IPS-20b (cell line): ENCODE results near the gene MBD6.
A peak's percentile ranks its signal among the peaks of the same experiment; 100 is the strongest.

Experiments
- H3K27ac ChIP-seq: one replicate; pipeline ENCODE4 v1.5.1; 2013; ENCODE audit warnings: low read length
- H3K27me3 ChIP-seq: 2 replicates; pipeline ENCODE4 v1.6.1; 2013; ENCODE audit warnings: mild to moderate bottlenecking, low read length, inconsistent platforms; ENCODE audit not compliant: insufficient read depth
- H3K36me3 ChIP-seq: 2 replicates; pipeline ENCODE4 v1.6.1; 2013; ENCODE audit warnings: low read depth, mild to moderate bottlenecking, inconsistent platforms, low read length, moderate library complexity; ENCODE audit not compliant: insufficient read depth
- H3K4me1 ChIP-seq: 2 replicates; pipeline ENCODE4 v1.6.1; 2013; ENCODE audit warnings: mild to moderate bottlenecking, control low read depth, inconsistent platforms, low read length, moderate library complexity; ENCODE audit not compliant: insufficient read depth
- H3K4me3 ChIP-seq: 2 replicates; pipeline ENCODE4 v1.5.1; 2013; ENCODE audit warnings: mild to moderate bottlenecking, low read length, inconsistent platforms
- H3K9ac ChIP-seq: 2 replicates; pipeline ENCODE4 v1.6.1; 2013; ENCODE audit warnings: low read depth, mild to moderate bottlenecking, inconsistent platforms, low read length, moderate library complexity
- H3K9me3 ChIP-seq: 2 replicates; pipeline ENCODE4 v1.6.1; 2013; ENCODE audit warnings: mild to moderate bottlenecking, low read depth, low read length, inconsistent platforms; ENCODE audit not compliant: insufficient read depth

MBD6 gene

GRCh38 chr12:57477710-57478681, 44.6 kb upstream of the MBD6 start:
- no peak overlapping the region for H3K9ac ChIP-seq

GRCh38 chr12:57479043-57479375, 43.6 kb upstream of the MBD6 start:
- H3K4me3 ChIP-seq, result no peak overlapping the region
- no peaks in the 10 kb centered on the region for H3K36me3 ChIP-seq
- no peak overlapping the region for H3K27ac ChIP-seq
- no peaks in the 10 kb centered on the region for H3K9me3 ChIP-seq
- H3K9ac ChIP-seq, result no peak overlapping the region
- H3K4me1 ChIP-seq, result peaks cover 9% of the 10 kb centered on the region; the same call in 1 of the 2 replicates
- peaks cover 60% of the 10 kb centered on the region for H3K27me3 ChIP-seq

More at GRCh38 chr12:57477710-57478681, 44.6 kb upstream of the MBD6 start:
- Histone ChIP-seq H3K4me3 (no peak overlapping the region), H3K36me3 (no peaks in the 10 kb centered on the region), H3K9me3 (no peaks in the 10 kb centered on the region), H3K27ac (no peak overlapping the region), H3K27me3 (peaks cover 70% of the 10 kb centered on the region), H3K4me1 (peaks cover 4% of the 10 kb centered on the region; the same call in 1 of the 2 replicates)

- peaks cover 54% of the 10 kb centered on the region for H3K27me3 ChIP-seq
- no peak within 1 kb of the TSS for H3K27ac ChIP-seq
- peaks cover 9% of the 10 kb centered on the region; the same call in 1 of the 2 replicates for H3K4me1 ChIP-seq
- no peak within 1 kb of the TSS for H3K4me3 ChIP-seq
- H3K9ac ChIP-seq, result no peak within 1 kb of the TSS
- no peaks in the 10 kb centered on the region for H3K36me3 ChIP-seq
- no peaks in the 10 kb centered on the region for H3K9me3 ChIP-seq
These were observed 43.1 kb upstream of the MBD6 start, which contains the start of gene ARHGAP9 for GRCh38 chr12:57479376-57480115. Gene ARHGAP9, minus strand, starts transcription at chr12:57479866. Its CDS starts 460 bp downstream, at chr12:57479406.

GRCh38 chr12:57481671-57482070, 41.0 kb upstream of the MBD6 start:
- Histone ChIP-seq H3K4me1 (peaks cover 9% of the 10 kb centered on the region; the same call in 1 of the 2 replicates), H3K27ac (no peak overlapping the region), H3K9ac (no peak overlapping the region), H3K36me3 (no peaks in the 10 kb centered on the region), H3K9me3 (no peaks in the 10 kb centered on the region), H3K4me3 (no peak overlapping the region), H3K27me3 (peaks cover 33% of the 10 kb centered on the region)

GRCh38 chr12:57483466-57483865, 39.2 kb upstream of the MBD6 start:
- Histone ChIP-seq H3K9me3 (no peaks in the 10 kb centered on the region), H3K36me3 (no peaks in the 10 kb centered on the region), H3K4me3 (no peak overlapping the region), H3K27me3 (peaks cover 15% of the 10 kb centered on the region), H3K4me1 (peaks cover 9% of the 10 kb centered on the region; the same call in 1 of the 2 replicates), H3K27ac (no peak overlapping the region), H3K9ac (no peak overlapping the region)

- Histone ChIP-seq H3K4me3 (no peak overlapping the region), H3K36me3 (peaks cover 20% of the 10 kb centered on the region), H3K4me1 (peaks cover 12% of the 10 kb centered on the region; the same call in 1 of the 2 replicates)
These were observed 36.9 kb upstream of the MBD6 start for GRCh38 chr12:57485695-57486094.

GRCh38 chr12:57487055-57487596, 35.5 kb upstream of the MBD6 start:
- H3K36me3 ChIP-seq, result peaks cover 32% of the 10 kb centered on the region
- no peaks in the 10 kb centered on the region for H3K27me3 ChIP-seq
- no peak overlapping the region for H3K27ac ChIP-seq
- no peaks in the 10 kb centered on the region for H3K9me3 ChIP-seq
- H3K4me3 ChIP-seq, result no peak overlapping the region; the same call in 1 of the 2 replicates
- H3K9ac ChIP-seq, result no peak overlapping the region
- peaks cover 8% of the 10 kb centered on the region; the same call in 1 of the 2 replicates for H3K4me1 ChIP-seq

More at GRCh38 chr12:57485695-57486094, 36.9 kb upstream of the MBD6 start:
- no peaks in the 10 kb centered on the region for H3K27me3 ChIP-seq
- no peak overlapping the region for H3K9ac ChIP-seq
- H3K27ac ChIP-seq, result no peak overlapping the region
- H3K9me3 ChIP-seq, result no peaks in the 10 kb centered on the region

GRCh38 chr12:57487597-57488401, 34.8 kb upstream of the MBD6 start, which contains the start of gene MARS1:
Gene MARS1, plus strand, starts transcription at chr12:57488068. Its CDS starts 23 bp downstream, at chr12:57488091.
- peaks cover 8% of the 10 kb centered on the region; the same call in 1 of the 2 replicates for H3K4me1 ChIP-seq
- H3K27me3 ChIP-seq, result no peaks in the 10 kb centered on the region
- peaks cover 39% of the 10 kb centered on the region for H3K36me3 ChIP-seq
- peak within 1 kb of the TSS; percentile 74 for H3K27ac ChIP-seq
- H3K9me3 ChIP-seq, result peaks cover under 1% of the 10 kb centered on the region; the same call in 1 of the 2 replicates
- H3K4me3 ChIP-seq, result peak within 1 kb of the TSS; percentile 95
- peak within 1 kb of the TSS; percentile 97 for H3K9ac ChIP-seq

- Histone ChIP-seq H3K9ac (peak overlapping the region; percentile 97), H3K4me1 (peaks cover 4% of the 10 kb centered on the region; the same call in 1 of the 2 replicates), H3K4me3 (peak overlapping the region; percentile 95), H3K9me3 (peaks cover 3% of the 10 kb centered on the region; the same call in 1 of the 2 replicates), H3K27me3 (no peaks in the 10 kb centered on the region), H3K27ac (peak overlapping the region; percentile 74), H3K36me3 (peaks cover 42% of the 10 kb centered on the region)
These were observed 34.0 kb upstream of the MBD6 start for GRCh38 chr12:57488402-57489156.

- 0 out of 2 replicates have a peak, but pooled peaks cover 3% of the 10 kb centered on the region for H3K4me1 ChIP-seq
- H3K27ac ChIP-seq, result peak overlapping the region; percentile 74
- H3K27me3 ChIP-seq, result no peaks in the 10 kb centered on the region
- peaks cover 45% of the 10 kb centered on the region for H3K36me3 ChIP-seq
- H3K9ac ChIP-seq, result peak overlapping the region; percentile 97
- H3K4me3 ChIP-seq, result peak overlapping the region; percentile 95
- peaks cover 3% of the 10 kb centered on the region; the same call in 1 of the 2 replicates for H3K9me3 ChIP-seq
These were observed 33.4 kb upstream of the MBD6 start for GRCh38 chr12:57489157-57489641.
